H9 (cell line): ENCODE measurements around the gene PCARE. TPM values are rescaled to one million over a fixed set of nuclear protein-coding genes. Genes with fewer than 3 reads are reported as not detected.

Experiments used
- DNase-seq: peaks from one replicate; pipeline ENCODE4 v3.0.0-alpha.2; 2017
- H2AFZ ChIP-seq: one replicate; pipeline ENCODE4 v1.6.1; 2013; ENCODE audit warnings: mild to moderate bottlenecking, low read length, control low read depth, moderate library complexity
- H2AK5ac ChIP-seq: 2 replicates; pipeline ENCODE4 v1.6.1; 2013; ENCODE audit warnings: low read length, control low read depth, mixed read lengths; ENCODE audit not compliant: insufficient read length
- H2BK120ac ChIP-seq: one replicate; pipeline ENCODE4 v1.6.1; 2013; ENCODE audit warnings: low read depth, mild to moderate bottlenecking, low read length, control low read depth, inconsistent platforms; ENCODE audit not compliant: poor library complexity, severe bottlenecking
- H2BK12ac ChIP-seq: 2 replicates; pipeline ENCODE4 v1.6.1; 2013; ENCODE audit warnings: low read length, control low read depth, mixed read lengths, low read depth; ENCODE audit not compliant: insufficient read length
- H2BK15ac ChIP-seq: 2 replicates; pipeline ENCODE4 v1.6.1; 2013; ENCODE audit warnings: low read depth, low read length, control low read depth
- H2BK20ac ChIP-seq: one replicate; pipeline ENCODE4 v1.6.1; 2013; ENCODE audit warnings: low read depth, mild to moderate bottlenecking, low read length, control low read depth, inconsistent platforms; ENCODE audit not compliant: poor library complexity, severe bottlenecking
- H2BK5ac ChIP-seq: 2 replicates; pipeline ENCODE4 v1.6.1; 2013; ENCODE audit warnings: low read length, control low read depth, mixed read lengths; ENCODE audit not compliant: insufficient read length
- H3K14ac ChIP-seq: 2 replicates; pipeline ENCODE4 v1.6.1; 2013; ENCODE audit warnings: low read length, control low read depth; ENCODE audit not compliant: insufficient read depth
- H3K18ac ChIP-seq: 2 replicates; pipeline ENCODE4 v1.6.1; 2013; ENCODE audit warnings: low read depth, mild to moderate bottlenecking, mixed read lengths, low read length, control low read depth; ENCODE audit not compliant: insufficient read length
- H3K23ac ChIP-seq: 2 replicates; pipeline ENCODE4 v1.6.1; 2013; ENCODE audit warnings: low read length, control low read depth, mixed read lengths, low read depth; ENCODE audit not compliant: insufficient read length
- H3K23me2 ChIP-seq: 2 replicates; pipeline ENCODE4 v1.6.1; 2013; ENCODE audit warnings: low read depth, mild to moderate bottlenecking, mixed read lengths, low read length, control low read depth; ENCODE audit not compliant: insufficient read length, poor library complexity, severe bottlenecking
- H3K27ac ChIP-seq: 2 replicates; pipeline ENCODE4 v1.5.1; 2013; ENCODE audit warnings: low read length, control low read depth, mixed read lengths, low read depth; ENCODE audit not compliant: insufficient read length
- H3K27me3 ChIP-seq: 2 replicates; pipeline ENCODE4 v1.6.1; 2013; ENCODE audit warnings: low read length, control low read depth, inconsistent platforms; ENCODE audit not compliant: insufficient read depth
- H3K4ac ChIP-seq: 2 replicates; pipeline ENCODE4 v1.6.1; 2013; ENCODE audit warnings: low read depth, mild to moderate bottlenecking, control low read depth, inconsistent platforms, low read length, moderate library complexity
- H3K4me1 ChIP-seq: 2 replicates; pipeline ENCODE4 v1.6.1; 2013; ENCODE audit warnings: low read length, control low read depth, inconsistent platforms; ENCODE audit not compliant: insufficient read depth
- H3K4me2 ChIP-seq: 2 replicates; pipeline ENCODE4 v1.6.1; 2013; ENCODE audit warnings: low read length, control low read depth, mixed read lengths; ENCODE audit not compliant: insufficient read length, insufficient read depth
- H3K56ac ChIP-seq: 2 replicates; pipeline ENCODE4 v1.6.1; 2013; ENCODE audit warnings: low read depth, mild to moderate bottlenecking, mixed read lengths, low read length, control low read depth; ENCODE audit not compliant: insufficient read length
- H3K79me1 ChIP-seq: 2 replicates; pipeline ENCODE4 v1.6.1; 2013; ENCODE audit warnings: low read depth, mild to moderate bottlenecking, moderate library complexity, low read length, control low read depth, inconsistent platforms; ENCODE audit not compliant: insufficient read depth, poor library complexity, severe bottlenecking
- H3K79me2 ChIP-seq: 2 replicates; pipeline ENCODE4 v1.6.1; 2013; ENCODE audit warnings: low read length, control low read depth, inconsistent platforms; ENCODE audit not compliant: insufficient read depth
- H3K9ac ChIP-seq: 2 replicates; pipeline ENCODE4 v1.6.1; 2013; ENCODE audit warnings: low read length, control low read depth, mixed read lengths; ENCODE audit not compliant: insufficient read length; ENCODE audit errors: extremely low read depth
- H3K9me3 ChIP-seq: one replicate; pipeline ENCODE4 v1.6.1; 2013; ENCODE audit warnings: low read depth, low read length, inconsistent platforms; ENCODE audit not compliant: control insufficient read depth
- H3T11ph ChIP-seq: one replicate; pipeline ENCODE4 v1.6.1; 2013; ENCODE audit warnings: mild to moderate bottlenecking, low read length, control low read depth, inconsistent platforms
- H4K20me1 ChIP-seq: one replicate; pipeline ENCODE4 v1.6.1; 2013; ENCODE audit not compliant: control insufficient read depth, insufficient read length, insufficient read depth
- H4K5ac ChIP-seq: 2 replicates; pipeline ENCODE4 v1.6.1; 2013; ENCODE audit warnings: low read depth, mild to moderate bottlenecking, mixed read lengths, low read length, control low read depth; ENCODE audit not compliant: insufficient read length
- H4K8ac ChIP-seq: replicated peaks from 2 replicates; pipeline ENCODE4 v1.6.1; 2013; ENCODE audit warnings: low read length, control low read depth, mixed read lengths, low read depth; ENCODE audit not compliant: insufficient read length
- H4K91ac ChIP-seq: 2 replicates; pipeline ENCODE4 v1.6.1; 2013; ENCODE audit warnings: low read depth, mild to moderate bottlenecking, moderate library complexity, mixed read lengths, low read length, control low read depth; ENCODE audit not compliant: insufficient read length
- H3K27ac Mint-ChIP-seq, 3 experiments: 2 replicates in 2 of 3; 3 replicates in 1 of 3; pipeline ENCODE4 v1.8.0; 2020 to 2021; ENCODE audit warnings: mixed read lengths in 3 of 3, mild to moderate bottlenecking in 1 of 3, moderate library complexity in 1 of 3
- H3K27me3 Mint-ChIP-seq: 2 replicates; pipeline ENCODE4 v1.8.0; 2021; ENCODE audit warnings: low read depth, mild to moderate bottlenecking, moderate library complexity, mixed read lengths
- H3K36me3 Mint-ChIP-seq, 3 experiments: 2 replicates in 2 of 3; 3 replicates in 1 of 3; pipeline ENCODE4 v1.8.0; 2020 to 2021; ENCODE audit warnings: low read depth in 3 of 3, mixed read lengths in 3 of 3; ENCODE audit not compliant: insufficient read depth in 1 of 3
- H3K4me1 Mint-ChIP-seq, 2 experiments: 2 replicates each; pipeline ENCODE4 v1.8.0; 2020; ENCODE audit warnings: mixed read lengths in 2 of 2
- H3K4me3 Mint-ChIP-seq, 2 experiments: 2 replicates in 1 of 2; 3 replicates in 1 of 2; pipeline ENCODE4 v1.8.0; 2020 to 2021; ENCODE audit warnings: mild to moderate bottlenecking in 2 of 2, mixed read lengths in 2 of 2, moderate library complexity in 1 of 2
- H3K9me3 Mint-ChIP-seq, 2 experiments: 2 replicates in 1 of 2; 3 replicates in 1 of 2; pipeline ENCODE4 v1.8.0; 2020; ENCODE audit warnings: mild to moderate bottlenecking in 2 of 2, mixed read lengths in 2 of 2, moderate library complexity in 1 of 2
- CTCF ChIP-seq: fragments of 200-600 bp; sonication (generic); conservative IDR thresholded peaks from 3 replicates; pipeline ENCODE4 v1.8.0; 2021; ENCODE audit warnings: antibody characterized with exemption, mild to moderate bottlenecking
- WGBS: extraction: QIAGEN DNeasy Blood & Tissue Kit; methylation state at CpG from one replicate; pipeline ENCODE4 v1.1.7; 2013; ENCODE audit warnings: missing lambda C conversion rate, low lambda C conversion rate, mixed read lengths; ENCODE audit not compliant: insufficient read length; ENCODE audit errors: extremely low coverage; 5-methylcytosine and 5-hydroxymethylcytosine counted together
- total RNA-seq: library from RNA; stranded (reverse); gene quantifications from 2 replicates; pipeline ENCODE4 v1.2.1, GENCODE V29; 2021

Gene PCARE
- total RNA-seq, 1 experiment from 2014 or later, result not detected

GRCh38 chr2:29073933-29074332 is 390 bp downstream of the PCARE start:
- DNase-seq, result no peak
- Histone ChIP-seq H3K23ac (no peak overlapping the region), H3K14ac (no peak overlapping the region), H3K27ac (no peak overlapping the region), H3K4me1 (no peaks in the 10 kb centered on the region), H4K91ac (no peak overlapping the region), H4K5ac (no peak overlapping the region), H3K9me3 (no peaks in the 10 kb centered on the region), H3K23me2 (no peaks in the 10 kb centered on the region), H3K56ac (no peak overlapping the region), H2BK12ac (no peak overlapping the region), H3K18ac (no peak overlapping the region), H2BK20ac (no peak overlapping the region), H3K9ac (no peak overlapping the region), H3K4me2 (no peak overlapping the region), H3K27me3 (no peaks in the 10 kb centered on the region), H3T11ph (no peak overlapping the region), H4K20me1 (no peaks in the 10 kb centered on the region), H3K79me2 (no peaks in the 10 kb centered on the region), H2BK5ac (no peak overlapping the region), H3K79me1 (no peaks in the 10 kb centered on the region), H4K8ac (no peak overlapping the region), H2AK5ac (no peak overlapping the region), H3K4ac (no peak overlapping the region), H2BK120ac (no peak overlapping the region), H2BK15ac (no peak overlapping the region), H2AFZ (no peak overlapping the region)
- Mint-ChIP-seq H3K27me3 (peaks cover 2% of the 10 kb centered on the region; the same call in 1 of the 2 replicates), H3K9me3 (no peaks in the 10 kb centered on the region), H3K4me3 (no peak overlapping the region), H3K36me3 (no peaks in the 10 kb centered on the region), H3K4me1 (peaks cover 0 to 5% of the 10 kb centered on the region in 2 experiments; a peak in 2 of 4 replicates), H3K27ac (no peak overlapping the region)
- TF ChIP-seq CTCF, result no peak
- WGBS, result no CpG with 5 or more reads among the region's 4 CpGs
